ENCODE data around the gene ZNF775. TPM values are rescaled to one million over a fixed set of nuclear protein-coding genes. Genes with fewer than 3 reads are reported as not detected.

The ZNF775 gene
- total RNA-seq, 3 donors from 2014 or later = 10.9 to 11.8 (median 11.3) TPM

DNA sequence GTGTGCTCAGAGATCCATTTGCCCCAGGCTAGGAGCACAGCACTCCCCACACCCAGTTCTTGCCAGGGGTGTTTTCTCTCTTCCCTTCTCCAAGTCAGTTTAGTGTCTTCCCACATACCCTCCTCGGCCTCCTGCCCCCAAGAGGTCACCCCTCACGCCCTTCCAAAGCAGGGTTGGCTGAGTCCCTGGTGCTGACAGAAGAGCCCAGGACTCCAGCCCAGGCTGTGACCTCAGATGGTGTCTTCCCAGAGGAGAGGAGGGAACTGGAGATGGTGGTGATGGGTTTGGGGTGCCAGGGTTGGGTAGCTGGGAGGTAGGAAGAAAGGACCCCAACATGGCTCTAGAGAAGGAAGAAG is 19.8 kb downstream of the ZNF775 start:
- Histone ChIP-seq H3K36me3 (ENCODE audit: low read depth) (no peaks in the 10 kb centered on the region), H3K4me3 (no peak overlapping the region), H3K9me3 (no peaks in the 10 kb centered on the region), H3K4me1 (ENCODE audit: low read depth) (peaks cover 19% of the 10 kb centered on the region)
- TF ChIP-seq, protein P1, sequence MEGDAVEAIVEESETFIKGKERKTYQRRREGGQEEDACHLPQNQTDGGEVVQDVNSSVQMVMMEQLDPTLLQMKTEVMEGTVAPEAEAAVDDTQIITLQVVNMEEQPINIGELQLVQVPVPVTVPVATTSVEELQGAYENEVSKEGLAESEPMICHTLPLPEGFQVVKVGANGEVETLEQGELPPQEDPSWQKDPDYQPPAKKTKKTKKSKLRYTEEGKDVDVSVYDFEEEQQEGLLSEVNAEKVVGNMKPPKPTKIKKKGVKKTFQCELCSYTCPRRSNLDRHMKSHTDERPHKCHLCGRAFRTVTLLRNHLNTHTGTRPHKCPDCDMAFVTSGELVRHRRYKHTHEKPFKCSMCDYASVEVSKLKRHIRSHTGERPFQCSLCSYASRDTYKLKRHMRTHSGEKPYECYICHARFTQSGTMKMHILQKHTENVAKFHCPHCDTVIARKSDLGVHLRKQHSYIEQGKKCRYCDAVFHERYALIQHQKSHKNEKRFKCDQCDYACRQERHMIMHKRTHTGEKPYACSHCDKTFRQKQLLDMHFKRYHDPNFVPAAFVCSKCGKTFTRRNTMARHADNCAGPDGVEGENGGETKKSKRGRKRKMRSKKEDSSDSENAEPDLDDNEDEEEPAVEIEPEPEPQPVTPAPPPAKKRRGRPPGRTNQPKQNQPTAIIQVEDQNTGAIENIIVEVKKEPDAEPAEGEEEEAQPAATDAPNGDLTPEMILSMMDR (IDR thresholded peaks at IDR 0.05) = no peak
- DNase-seq (no peak), ATAC-seq (no peak)
- intact Hi-C loops (cut with DNase I, micrococcal nuclease) = no loop called here

DNA sequence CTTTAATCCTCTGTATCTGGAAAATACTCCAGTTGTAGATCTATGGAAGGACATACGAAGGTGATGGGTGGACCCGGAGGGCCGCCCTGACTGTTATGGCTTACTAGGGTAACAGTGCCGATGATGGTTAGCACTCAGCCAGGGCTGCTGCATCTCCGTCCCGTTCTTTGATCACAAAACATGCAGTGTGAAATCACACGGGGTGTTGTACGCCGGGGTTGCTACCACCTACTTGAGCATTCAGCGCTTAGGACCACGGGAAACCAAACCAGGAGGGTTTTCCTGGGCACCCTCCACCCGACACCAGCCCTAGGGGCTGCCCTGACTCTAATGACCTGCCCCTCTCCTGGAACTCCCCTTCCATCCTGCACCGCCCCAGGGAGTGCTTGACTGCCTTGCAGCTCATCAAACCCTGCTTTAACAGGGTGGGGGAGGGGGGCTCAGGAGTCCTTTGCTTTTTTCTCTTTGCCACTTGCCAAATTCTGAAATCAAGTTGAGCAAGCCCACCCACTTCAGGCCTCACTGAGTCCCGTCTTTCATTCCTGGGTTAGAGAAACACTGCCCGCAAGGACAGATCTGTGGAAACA is 20.4 kb downstream of the ZNF775 start:
- TF ChIP-seq, protein P1 (IDR thresholded peaks at IDR 0.05) = no peak
- intact Hi-C loops (cut with DNase I, micrococcal nuclease) = no loop called here
- Histone ChIP-seq H3K36me3 (ENCODE audit: low read depth) (no peaks in the 10 kb centered on the region), H3K4me1 (ENCODE audit: low read depth) (peaks cover 23% of the 10 kb centered on the region), H3K4me3 (no peak overlapping the region), H3K9me3 (no peaks in the 10 kb centered on the region)
- no peak for DNase-seq
- no peak for ATAC-seq

- Histone ChIP-seq H3K4me3 (no peak overlapping the region), H3K9me3 (no peaks in the 10 kb centered on the region), H3K4me1 (ENCODE audit: low read depth) (peaks cover 23% of the 10 kb centered on the region), H3K36me3 (ENCODE audit: low read depth) (no peaks in the 10 kb centered on the region)
- TF ChIP-seq, protein P1 (IDR thresholded peaks at IDR 0.05) = no peak
- ATAC-seq (no peak), DNase-seq (no peak)
- intact Hi-C loops (cut with DNase I, micrococcal nuclease) = no loop called here
These were observed 21.1 kb downstream of the ZNF775 start for GRCh38 chr7:150400008-150400787.

DNA sequence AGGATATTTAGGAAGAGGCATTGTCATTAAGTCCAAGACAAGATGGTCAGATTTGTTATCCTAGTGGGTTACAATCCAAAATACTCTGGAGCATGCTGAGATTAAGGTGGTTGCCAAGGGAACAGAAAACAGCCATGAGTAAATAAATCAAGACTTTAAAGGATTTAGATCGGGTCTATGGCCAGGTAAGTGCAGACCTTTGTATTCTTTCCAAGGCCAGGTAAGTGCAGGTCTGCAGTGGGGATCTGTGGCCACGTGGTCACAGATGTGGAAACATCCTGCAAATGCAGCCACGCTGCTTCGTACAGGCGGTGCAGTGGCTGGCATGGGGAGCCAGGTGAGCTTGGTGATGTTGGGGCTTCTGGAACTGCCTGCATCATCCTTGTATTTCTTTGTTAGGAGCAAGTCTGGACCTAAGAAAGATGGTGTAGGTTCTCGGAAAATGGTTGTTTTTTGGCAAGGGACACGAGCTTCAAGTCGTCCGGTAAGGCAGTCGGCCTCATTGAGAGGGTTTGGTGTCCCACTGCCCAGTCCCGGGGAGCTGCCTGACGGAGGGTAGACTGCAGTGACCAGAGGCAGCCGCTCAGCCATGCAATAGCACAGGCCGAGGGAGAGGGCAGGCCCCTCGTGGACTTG is 21.8 kb downstream of the ZNF775 start:
- peaks cover 23% of the 10 kb centered on the region for H3K4me1 ChIP-seq (ENCODE audit: low read depth)
- intact Hi-C loops (cut with DNase I, micrococcal nuclease) = no loop called here
- no peak for DNase-seq
- H3K9me3 ChIP-seq = no peaks in the 10 kb centered on the region
- TF ChIP-seq, protein P1 (IDR thresholded peaks at IDR 0.05) = no peak
- no peak for ATAC-seq
- H3K36me3 ChIP-seq (ENCODE audit: low read depth) = no peaks in the 10 kb centered on the region
- H3K4me3 ChIP-seq = no peak overlapping the region

GRCh38 chr7:150401424-150401790 is 22.3 kb downstream of the ZNF775 start:
- intact Hi-C loops (cut with DNase I, micrococcal nuclease) = no loop called here
- DNase-seq = no peak
- no peak overlapping the region for H3K4me3 ChIP-seq

More at GRCh38 chr7:150401424-150401790, 22.3 kb downstream of the ZNF775 start:
- no peaks in the 10 kb centered on the region for H3K36me3 ChIP-seq (ENCODE audit: low read depth)
- H3K9me3 ChIP-seq = no peaks in the 10 kb centered on the region
- peaks cover 27% of the 10 kb centered on the region for H3K4me1 ChIP-seq (ENCODE audit: low read depth)
- TF ChIP-seq, protein P1 (IDR thresholded peaks at IDR 0.05) = no peak
- no peak for ATAC-seq
